HG03342 (cell line): Measurements from ENCODE around the gene FAM209B.
"Not testable (repeated sequence)": the region's sequence is repeated elsewhere in the genome, so short reads cannot be mapped to it uniquely, and the experiment has no call there.

Experiments used
- ATAC-seq: cut with Tn5 transposase; IDR thresholded peaks from one replicate; pipeline ENCODE4 v1.9.1; 2021; ENCODE audit warnings: mild to moderate bottlenecking, moderate library complexity; ENCODE audit not compliant: unreplicated experiment

Gene FAM209B

GRCh38 chr20:56532946-56533345 lies at the start of gene FAM209B:
TSS of gene FAM209B (plus strand) at chr20:56533246. CDS start at chr20:56533342, 96 bp downstream.
- ATAC-seq = not testable (repeated sequence)

- no peak for ATAC-seq
Observed at GRCh38 chr20:56483970-56484369, 49.1 kb upstream of the FAM209B start.

- ATAC-seq = no peak
Observed at GRCh38 chr20:56487216-56487615, 45.8 kb upstream of the FAM209B start.

GRCh38 chr20:56488566-56488965 lies 44.5 kb upstream of the FAM209B start:
- ATAC-seq = no peak

GRCh38 chr20:56501116-56501515 lies 31.9 kb upstream of the FAM209B start:
- ATAC-seq = no peak

GRCh38 chr20:56503916-56504315 lies 29.1 kb upstream of the FAM209B start:
- ATAC-seq = no peak

- ATAC-seq = no peak
Observed at GRCh38 chr20:56504373-56505005, 28.6 kb upstream of the FAM209B start.

- ATAC-seq = no peak
Observed at GRCh38 chr20:56506103-56506502, 26.9 kb upstream of the FAM209B start.

GRCh38 chr20:56511926-56512325 lies 21.1 kb upstream of the FAM209B start:
- ATAC-seq = no peak

GRCh38 chr20:56513161-56514150 lies 19.6 kb upstream of the FAM209B start:
- no peak for ATAC-seq

- no peak for ATAC-seq
Observed at GRCh38 chr20:56516631-56517030, 16.4 kb upstream of the FAM209B start.

GRCh38 chr20:56517211-56517610 lies 15.8 kb upstream of the FAM209B start:
- no peak for ATAC-seq

- ATAC-seq = no peak
Observed at GRCh38 chr20:56517641-56518040, 15.4 kb upstream of the FAM209B start.

- ATAC-seq = no peak
Observed at GRCh38 chr20:56518126-56518525, 14.9 kb upstream of the FAM209B start.

- ATAC-seq = no peak
Observed at GRCh38 chr20:56518721-56519398, 14.2 kb upstream of the FAM209B start.

GRCh38 chr20:56519551-56519950 lies 13.5 kb upstream of the FAM209B start:
- no peak for ATAC-seq

- no peak for ATAC-seq
Observed at GRCh38 chr20:56520180-56520579, 12.9 kb upstream of the FAM209B start.

GRCh38 chr20:56520746-56521354 lies 12.2 kb upstream of the FAM209B start:
- not testable (repeated sequence) for ATAC-seq

GRCh38 chr20:56522311-56522710 lies 10.7 kb upstream of the FAM209B start:
- ATAC-seq = no peak

GRCh38 chr20:56524444-56524843 lies 8.6 kb upstream of the FAM209B start, which contains the start of gene FAM209A:
TSS of gene FAM209A (plus strand) at chr20:56524744. CDS start at chr20:56524809, 65 bp downstream.
- not testable (repeated sequence) for ATAC-seq

- no peak for ATAC-seq
Observed at GRCh38 chr20:56527521-56527920, 5.5 kb upstream of the FAM209B start.
